Activated CD4-positive, alpha-beta memory T cell treated with anti-CD3 and anti-CD28 coated beads, Interleukin-2, amount 10 ng/mL, durations not matched to agents 7 days and 5 days (primary cell): ENCODE data around the gene GATD1. TPM values are rescaled to one million over a fixed set of nuclear protein-coding genes. Genes with fewer than 3 reads are reported as not detected.

ENCODE experiments used
- CTCF ChIA-PET: fragments of 350-600 bp; sonication (Branson Sonifier 250); formaldehyde crosslinking; loops from one replicate; lab custom pipeline; 2021; ENCODE audit warnings: antibody characterized with exemption, inconsistent platforms; lab: Charles Lee
- POLR2A ChIA-PET: fragments of 350-600 bp; sonication (Branson Sonifier 250); formaldehyde crosslinking; loops from one replicate; lab custom pipeline; 2021; ENCODE audit warnings: antibody characterized with exemption; lab: Charles Lee
- DNase-seq: peaks from one replicate; pipeline ENCODE4 v3.0.0-alpha.2; 2020
- H3K27ac Mint-ChIP-seq: one replicate; pipeline ENCODE4 v1.8.0; 2021; ENCODE audit warnings: mild to moderate bottlenecking, mixed read lengths
- H3K27me3 Mint-ChIP-seq: one replicate; pipeline ENCODE4 v1.8.0; 2021; ENCODE audit warnings: mixed read lengths
- H3K36me3 Mint-ChIP-seq: one replicate; pipeline ENCODE4 v1.8.0; 2021; ENCODE audit warnings: low read depth, mixed read lengths
- H3K4me1 Mint-ChIP-seq: one replicate; pipeline ENCODE4 v1.8.0; 2021; ENCODE audit warnings: mixed read lengths
- H3K4me3 Mint-ChIP-seq: one replicate; pipeline ENCODE4 v1.8.0; 2021; ENCODE audit warnings: mild to moderate bottlenecking, mixed read lengths
- H3K9me3 Mint-ChIP-seq: one replicate; pipeline ENCODE4 v1.8.0; 2021; ENCODE audit warnings: mixed read lengths
- total RNA-seq, 2 experiments: library from RNA; stranded (reverse); gene quantifications; one replicate each; pipeline ENCODE4 v1.2.3, GENCODE V29; 2021

GATD1 gene
- total RNA-seq, 2 experiments from 2014 or later: 48.6 to 52.9 TPM

DNA sequence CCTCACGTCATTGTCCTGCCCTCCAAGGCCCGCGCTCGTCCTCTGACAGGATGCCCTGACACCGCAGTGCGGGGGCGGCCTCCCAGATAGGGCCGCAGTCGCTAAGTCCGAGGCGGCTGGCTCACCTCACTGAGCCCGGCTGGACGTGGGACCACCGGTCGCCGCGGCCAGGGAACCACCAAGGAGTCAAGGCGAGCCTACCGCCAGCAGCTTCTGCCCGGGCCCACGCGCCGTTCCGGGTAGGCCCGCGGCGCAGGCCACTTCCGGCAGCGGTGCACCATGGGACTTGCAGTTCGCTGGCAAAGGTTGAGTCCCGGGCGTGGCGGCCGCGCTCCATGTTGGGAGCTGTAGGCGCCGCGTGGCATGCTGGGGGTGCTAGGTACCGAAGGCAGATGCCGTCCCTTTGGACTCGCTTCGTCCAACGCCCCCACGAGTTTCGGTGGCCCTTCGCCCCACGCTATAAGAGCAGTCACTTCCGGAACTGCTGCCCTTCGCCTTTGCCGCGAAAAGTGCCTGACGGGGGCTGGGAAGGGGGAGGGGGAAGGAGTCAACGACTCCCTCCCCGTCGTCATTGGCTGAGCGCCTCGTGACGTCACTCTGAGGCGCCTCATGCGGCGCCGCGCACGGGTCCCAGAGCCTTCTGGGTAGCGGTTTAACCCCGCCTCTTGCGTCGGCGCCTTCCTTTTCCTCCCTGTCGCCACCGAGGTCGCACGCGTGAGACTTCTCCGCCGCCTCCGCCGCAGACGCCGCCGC lies 32.2 kb upstream of the GATD1 start, which contains the start of gene RPLP2:
Gene RPLP2 (plus strand): TSS at position 681 of the 753 bp plus-strand sequence. CDS start 268 bp downstream, outside the sequence.
- H3K27ac Mint-ChIP-seq: peak within 1 kb of the TSS; percentile 98
- peak within 1 kb of the TSS; percentile 92 for H3K4me3 Mint-ChIP-seq
- CTCF ChIA-PET: interaction anchor here (0.9 to 2.1 kb wide), 5 partner anchors 10 to 83 kb away, joined by 3 to 8 read pairs (median 3); partner anchors contain the start of gene PNPLA2
- DNase-seq: peak; percentile 98
- H3K4me1 Mint-ChIP-seq: peaks cover 46% of the 10 kb centered on the region
- no peaks in the 10 kb centered on the region for H3K27me3 Mint-ChIP-seq
- H3K9me3 Mint-ChIP-seq: no peaks in the 10 kb centered on the region
- POLR2A ChIA-PET: interaction anchor here (0.6 to 2.3 kb wide), 21 partner anchors 10 to 572 kb away, joined by 3 to 62 read pairs (median 4); partner anchors contain the start of genes CD151, CEND1, CRACR2B and DEAF1
- peaks cover 30% of the 10 kb centered on the region for H3K36me3 Mint-ChIP-seq

DNA sequence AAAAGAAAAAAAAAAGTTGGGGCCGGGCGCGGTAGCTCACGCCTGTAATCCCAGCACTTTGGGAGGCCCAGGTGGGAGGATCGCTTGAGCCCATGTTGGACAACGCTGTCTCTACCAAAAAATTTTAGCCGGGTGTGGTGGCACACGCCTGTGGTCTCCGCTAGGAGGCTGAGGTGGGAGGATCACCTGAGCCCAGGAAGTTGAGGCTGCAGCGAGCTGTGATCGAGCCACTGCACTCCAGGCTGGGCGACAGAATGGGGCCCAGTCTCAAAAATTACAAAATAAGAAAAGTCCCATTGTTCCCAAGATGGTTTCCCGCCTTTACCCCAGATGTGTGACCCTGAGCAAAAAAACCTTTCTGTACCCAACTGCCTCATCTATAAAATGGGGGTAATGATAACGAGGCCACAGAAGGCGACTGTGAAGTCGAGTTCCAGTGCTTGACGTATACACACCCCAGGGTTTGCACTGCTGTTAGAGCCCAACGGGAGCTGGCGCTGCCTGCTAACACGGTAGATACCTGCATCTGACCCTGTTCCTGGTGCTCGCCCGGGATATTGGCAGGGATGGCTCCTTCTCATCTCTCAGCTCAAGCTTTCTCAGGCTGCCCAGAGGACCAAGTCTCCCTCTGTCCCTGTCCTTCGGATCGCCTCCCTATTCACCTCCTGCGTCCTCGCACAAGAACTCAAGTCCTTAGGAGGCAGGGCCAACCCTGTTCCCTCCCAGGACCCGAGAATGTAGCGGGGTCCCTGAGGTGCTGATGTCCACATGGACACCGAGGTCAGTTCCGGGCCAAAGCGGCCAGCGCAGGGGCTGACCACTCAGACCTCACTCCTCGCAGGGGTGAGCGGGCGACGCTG lies 31.4 kb upstream of the GATD1 start:
- peak; percentile 75 for DNase-seq
- Mint-ChIP-seq H3K4me1 (peaks cover 54% of the 10 kb centered on the region), H3K36me3 (peaks cover 30% of the 10 kb centered on the region), H3K27me3 (no peaks in the 10 kb centered on the region), H3K4me3 (peak overlapping the region; percentile 92), H3K27ac (peak overlapping the region; percentile 98), H3K9me3 (no peaks in the 10 kb centered on the region)
- ChIA-PET POLR2A (interaction anchor here (0.8 to 2.3 kb wide), 20 partner anchors 10 to 302 kb away, joined by 3 to 62 read pairs (median 4); partner anchors contain the start of genes CD151, CEND1, CRACR2B and GATD1), CTCF (interaction anchor here (0.7 to 2.1 kb wide), 6 partner anchors 10 to 83 kb away, joined by 3 to 8 read pairs (median 3); partner anchors contain the start of genes CEND1 and PNPLA2)

DNA sequence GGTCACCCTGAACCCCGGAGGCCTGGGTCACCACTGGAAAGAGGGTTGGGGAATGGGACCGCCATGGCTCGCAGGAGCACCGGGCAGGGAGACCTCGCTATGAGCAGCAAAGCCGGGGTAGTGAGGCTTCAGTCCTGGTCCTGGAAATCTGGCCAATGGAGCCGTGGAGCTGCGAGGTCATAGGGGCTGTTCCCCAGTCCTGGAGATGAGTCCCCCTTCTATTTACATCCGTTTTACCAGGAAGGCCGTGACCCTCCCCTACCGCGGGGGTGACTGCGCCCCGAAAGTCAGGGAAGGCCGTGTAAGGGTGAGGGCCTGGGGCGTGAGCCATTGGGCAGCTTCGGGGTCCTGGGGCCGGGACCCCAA lies 27.3 kb upstream of the GATD1 start:
- no peak for DNase-seq
- no peaks in the 10 kb centered on the region for H3K9me3 Mint-ChIP-seq
- peaks cover 18% of the 10 kb centered on the region for H3K36me3 Mint-ChIP-seq
- H3K27me3 Mint-ChIP-seq: no peaks in the 10 kb centered on the region
- peaks cover 41% of the 10 kb centered on the region for H3K4me1 Mint-ChIP-seq
- CTCF ChIA-PET: no interaction called here
- POLR2A ChIA-PET: interaction anchor here (1.1 to 4.1 kb wide), 5 partner anchors 8 to 38 kb away, joined by 3 to 21 read pairs (median 12); partner anchors contain the start of genes GATD1, PNPLA2 and TSPAN4
- peak overlapping the region; percentile 82 for H3K4me3 Mint-ChIP-seq
- H3K27ac Mint-ChIP-seq: peak overlapping the region; percentile 78

DNA sequence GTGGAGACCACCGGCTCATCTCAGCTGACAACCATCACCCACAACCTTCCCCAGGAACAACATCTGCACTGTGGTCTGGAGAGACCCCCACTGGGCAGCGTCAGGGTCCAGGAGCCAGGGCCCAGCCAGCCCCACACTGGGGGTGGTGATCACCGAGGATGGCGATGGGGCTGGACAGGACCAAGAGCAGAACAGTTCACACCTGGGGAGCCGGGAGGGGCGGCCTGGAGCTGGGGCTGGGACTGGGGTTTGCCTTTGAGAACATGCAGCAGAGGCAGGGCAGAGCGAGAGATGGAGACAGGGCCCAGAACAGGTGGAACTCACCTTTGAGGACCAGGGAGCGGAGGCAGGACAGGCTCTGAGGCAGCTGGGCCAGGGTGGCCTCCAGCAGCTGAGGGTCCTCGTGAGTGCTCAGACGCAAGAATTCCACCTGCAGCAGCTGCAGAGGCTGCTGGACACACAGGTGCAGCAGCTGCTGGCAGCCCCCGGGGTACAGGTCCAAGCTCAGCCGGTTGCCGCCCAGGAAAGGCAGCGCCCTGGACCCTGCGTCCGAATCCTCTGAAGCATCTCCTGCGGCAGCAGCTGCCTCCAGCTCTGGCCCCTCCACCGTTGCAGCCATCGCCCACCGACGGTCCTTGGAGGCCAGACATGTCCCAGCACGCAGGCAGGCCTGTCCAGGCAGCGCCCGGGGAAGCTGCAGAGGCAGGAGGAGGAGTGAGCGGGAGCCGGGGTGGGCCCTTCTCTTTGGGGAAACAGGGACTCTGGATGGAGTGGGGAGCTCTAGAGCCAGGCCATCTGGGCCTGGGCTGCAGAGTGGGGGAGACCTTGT lies 26.7 kb upstream of the GATD1 start:
- no peak for DNase-seq
- H3K27ac Mint-ChIP-seq: peak overlapping the region; percentile 78
- POLR2A ChIA-PET: interaction anchor here (1.1 to 4.1 kb wide), 5 partner anchors 8 to 39 kb away, joined by 3 to 21 read pairs (median 12); partner anchors contain the start of genes GATD1, PNPLA2 and TSPAN4
- CTCF ChIA-PET: no interaction called here
- peaks cover 40% of the 10 kb centered on the region for H3K4me1 Mint-ChIP-seq
- peaks cover 18% of the 10 kb centered on the region for H3K36me3 Mint-ChIP-seq
- H3K27me3 Mint-ChIP-seq: no peaks in the 10 kb centered on the region
- H3K9me3 Mint-ChIP-seq: no peaks in the 10 kb centered on the region
- peak overlapping the region; percentile 82 for H3K4me3 Mint-ChIP-seq

DNA sequence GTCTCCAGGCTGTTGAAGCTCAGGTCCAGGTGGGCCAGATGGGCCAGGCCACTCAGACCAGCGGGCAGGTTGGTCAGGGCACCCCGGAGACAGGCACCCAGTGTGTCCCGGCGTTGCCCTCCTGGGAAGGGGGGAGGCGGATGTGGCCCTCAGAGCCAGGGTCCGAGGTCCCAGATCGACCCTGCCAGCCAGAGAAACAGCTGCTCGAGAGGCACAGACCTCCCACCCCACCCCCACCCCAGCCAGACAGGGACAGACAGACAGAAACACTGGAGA lies 26.1 kb upstream of the GATD1 start:
- Mint-ChIP-seq H3K4me3 (peak overlapping the region; percentile 82), H3K27ac (no peak overlapping the region), H3K4me1 (peaks cover 37% of the 10 kb centered on the region), H3K36me3 (peaks cover 18% of the 10 kb centered on the region), H3K27me3 (no peaks in the 10 kb centered on the region), H3K9me3 (no peaks in the 10 kb centered on the region)
- ChIA-PET CTCF (no interaction called here), POLR2A (interaction anchor here (1.1 to 4.1 kb wide), 4 partner anchors 7 to 40 kb away, joined by 3 to 21 read pairs (median 16); partner anchors contain the start of genes GATD1, PNPLA2 and TSPAN4)
- DNase-seq: no peak

DNA sequence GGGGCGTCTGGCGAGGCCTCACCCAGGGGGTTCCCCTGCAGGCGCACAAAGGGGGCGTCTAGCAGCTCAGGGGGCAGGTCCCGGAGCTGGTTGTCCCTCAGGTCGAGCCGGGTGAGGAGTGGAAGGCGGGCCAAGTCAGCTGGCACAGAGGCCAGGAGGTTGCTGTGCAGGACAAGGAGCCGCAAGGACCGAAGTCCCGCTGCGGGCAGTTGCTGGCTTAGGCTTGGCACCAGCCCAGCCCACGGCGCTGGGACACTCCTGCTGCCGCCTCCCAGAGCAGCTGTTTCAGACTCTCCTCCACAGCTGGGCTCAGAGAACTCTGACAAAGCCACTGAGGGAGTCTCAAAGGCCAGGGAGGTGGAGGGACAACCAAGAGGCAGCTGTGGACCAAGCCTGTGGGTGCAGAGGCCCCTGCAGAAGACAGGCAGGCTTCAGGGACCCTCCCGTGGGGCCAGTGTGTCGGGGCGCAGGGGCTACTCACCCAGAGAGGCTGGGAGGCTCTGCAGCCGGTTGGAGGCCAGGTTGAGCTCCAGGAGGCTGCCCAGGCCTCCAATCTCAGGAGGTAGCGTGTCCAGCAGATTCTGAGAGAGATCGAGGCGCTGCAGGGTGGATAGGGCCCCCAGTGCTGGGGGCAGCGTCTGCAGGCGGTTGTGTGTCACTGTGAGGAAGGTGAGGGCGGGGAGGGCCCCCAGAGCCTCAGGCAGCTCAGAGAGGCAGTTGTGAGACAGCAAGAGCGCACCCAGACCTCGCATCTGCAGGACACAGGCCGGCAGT lies 25.6 kb upstream of the GATD1 start:
- Mint-ChIP-seq H3K4me1 (peaks cover 32% of the 10 kb centered on the region), H3K36me3 (peaks cover 18% of the 10 kb centered on the region), H3K9me3 (no peaks in the 10 kb centered on the region), H3K4me3 (peak overlapping the region; percentile 82), H3K27ac (no peak overlapping the region), H3K27me3 (no peaks in the 10 kb centered on the region)
- no peak for DNase-seq
- ChIA-PET POLR2A (interaction anchor here (2.3 kb wide), 1 partner anchor 25 kb away, joined by 12 read pairs; the partner anchor contains the start of gene GATD1), CTCF (no interaction called here)

DNA sequence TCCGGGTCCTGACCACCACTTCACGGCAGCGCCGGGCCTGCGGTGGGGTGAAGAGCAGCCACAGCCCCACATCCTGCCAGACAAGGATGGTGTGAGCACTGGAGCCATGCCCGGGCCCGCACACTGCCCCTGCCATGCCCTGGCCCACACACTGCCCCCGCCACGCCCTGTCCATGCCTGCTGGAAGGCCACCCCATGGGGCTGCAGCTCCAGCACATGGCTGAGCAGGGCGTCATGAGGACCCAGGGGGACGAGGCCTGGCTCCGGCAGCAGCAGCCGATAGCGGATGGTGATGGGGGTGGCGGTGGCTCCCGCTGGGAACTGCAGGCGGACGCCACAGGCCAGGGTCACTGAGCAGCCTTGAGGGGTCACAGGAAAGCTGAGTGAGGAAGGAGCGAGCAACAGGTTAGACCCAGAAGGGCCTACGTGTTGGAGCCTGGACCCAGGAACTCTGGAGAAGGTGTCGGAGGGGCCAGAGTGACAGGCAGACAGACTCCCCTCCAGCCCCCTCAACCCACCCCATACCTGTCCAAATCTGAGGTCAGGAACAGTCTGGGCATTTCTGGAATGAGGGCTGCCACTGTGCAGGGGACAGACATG lies 24.8 kb upstream of the GATD1 start:
- DNase-seq: no peak
- Mint-ChIP-seq H3K9me3 (no peaks in the 10 kb centered on the region), H3K36me3 (peaks cover 18% of the 10 kb centered on the region), H3K4me3 (no peak overlapping the region), H3K27me3 (no peaks in the 10 kb centered on the region), H3K4me1 (peaks cover 32% of the 10 kb centered on the region), H3K27ac (no peak overlapping the region)
- CTCF ChIA-PET: no interaction called here
- POLR2A ChIA-PET: interaction anchor here (1.3 kb wide), 1 partner anchor 18 kb away, joined by 3 read pairs; no protein-coding TSS in a partner anchor

DNA sequence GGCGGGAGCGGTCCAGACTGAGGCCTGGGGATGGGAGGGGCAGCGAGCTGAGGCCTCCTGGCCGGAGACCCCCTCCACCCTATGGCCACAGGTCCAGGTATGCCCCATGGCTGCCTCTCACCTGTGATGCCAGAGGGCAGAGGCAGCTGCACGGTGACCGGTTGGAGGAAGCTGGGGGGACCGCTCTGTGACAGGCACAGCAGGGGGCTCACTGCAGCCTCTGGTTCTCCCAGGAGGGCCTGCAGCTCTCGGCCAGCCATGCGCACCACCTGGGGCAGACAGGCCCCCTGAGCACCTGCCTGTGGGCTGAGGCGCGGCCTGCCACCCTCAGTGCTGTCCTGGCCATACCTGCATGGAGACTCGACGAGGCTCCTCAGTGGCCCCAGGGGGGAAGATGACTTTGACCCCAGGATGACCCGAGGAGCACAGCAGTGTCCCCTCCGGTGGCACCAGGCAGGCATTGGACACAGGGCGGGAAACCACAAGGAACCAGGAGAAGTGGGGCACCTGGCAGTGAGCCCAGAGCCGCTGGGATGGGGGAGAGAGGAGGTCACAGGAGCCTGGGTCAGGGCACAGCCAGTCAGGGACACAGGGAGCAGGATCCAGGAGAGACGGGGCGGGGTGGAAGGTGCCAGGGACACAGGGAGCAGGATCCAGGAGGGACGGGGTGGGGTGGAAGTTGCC lies 24.0 kb upstream of the GATD1 start:
- DNase-seq: no peak
- no peak overlapping the region for H3K27ac Mint-ChIP-seq
- H3K36me3 Mint-ChIP-seq: peaks cover 18% of the 10 kb centered on the region
- H3K27me3 Mint-ChIP-seq: no peaks in the 10 kb centered on the region
- H3K4me1 Mint-ChIP-seq: peaks cover 37% of the 10 kb centered on the region
- POLR2A ChIA-PET: interaction anchor here (1.3 kb wide), 1 partner anchor 19 kb away, joined by 3 read pairs; no protein-coding TSS in a partner anchor
- no peak overlapping the region for H3K4me3 Mint-ChIP-seq
- CTCF ChIA-PET: no interaction called here
- no peaks in the 10 kb centered on the region for H3K9me3 Mint-ChIP-seq

DNA sequence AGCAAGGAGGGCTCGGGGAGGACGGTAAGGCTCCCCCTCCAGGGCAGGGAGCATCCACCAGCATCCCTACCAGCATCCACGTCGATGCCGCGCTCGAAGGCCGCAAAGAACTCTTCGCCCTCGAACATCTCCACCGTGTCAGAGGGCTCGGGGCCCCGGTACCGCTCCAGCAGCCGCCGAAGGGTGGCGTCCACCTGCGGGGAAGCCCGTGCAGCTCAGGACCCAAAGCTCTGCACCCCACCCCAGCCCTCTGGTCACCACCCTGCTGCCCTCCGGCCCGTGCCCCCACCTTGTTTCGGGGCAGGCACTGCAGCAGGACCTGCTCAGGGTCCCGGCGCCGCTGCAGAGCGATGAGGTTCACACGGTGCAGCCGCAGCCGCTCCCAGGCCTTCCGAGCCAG lies 23.2 kb upstream of the GATD1 start:
- no peak overlapping the region for H3K4me3 Mint-ChIP-seq
- H3K27ac Mint-ChIP-seq: no peak overlapping the region
- H3K9me3 Mint-ChIP-seq: no peaks in the 10 kb centered on the region
- peaks cover 21% of the 10 kb centered on the region for H3K36me3 Mint-ChIP-seq
- ChIA-PET POLR2A (no interaction called here), CTCF (no interaction called here)
- H3K27me3 Mint-ChIP-seq: no peaks in the 10 kb centered on the region
- H3K4me1 Mint-ChIP-seq: peaks cover 36% of the 10 kb centered on the region
- DNase-seq: no peak

DNA sequence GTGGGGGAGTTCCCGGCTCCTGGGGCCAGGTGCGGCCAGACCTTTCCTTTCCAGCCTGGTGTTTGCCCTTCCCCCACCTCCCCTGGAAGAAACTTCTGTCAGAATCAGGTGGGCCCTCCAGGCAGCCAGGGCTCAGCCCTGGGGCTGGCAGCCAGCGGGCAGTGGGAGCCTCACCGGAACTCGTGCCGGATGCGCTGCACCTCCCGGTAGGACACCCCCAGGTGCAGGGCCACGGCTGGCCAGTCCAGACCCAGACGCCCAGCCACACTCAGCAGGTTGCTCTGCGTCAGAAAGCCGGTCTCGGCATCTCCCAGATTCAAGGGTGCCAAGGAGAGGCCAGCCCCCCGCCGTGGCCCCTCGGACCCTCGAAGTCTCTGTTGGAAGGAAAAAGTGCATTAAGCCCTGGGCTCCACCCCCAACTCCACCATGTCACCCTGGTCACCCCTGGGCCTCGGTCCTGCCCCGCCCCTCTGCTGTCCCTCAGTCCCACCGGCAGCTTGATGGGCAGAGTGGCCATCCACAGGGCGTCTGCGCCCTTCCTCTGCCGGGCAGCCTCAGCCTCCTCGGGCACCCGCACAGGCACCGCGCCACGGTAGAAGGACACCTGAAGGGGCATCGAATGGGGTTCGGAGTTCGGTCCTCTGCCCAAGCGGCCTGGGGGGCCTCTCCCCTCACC lies 22.5 kb upstream of the GATD1 start:
- ChIA-PET CTCF (no interaction called here), POLR2A (no interaction called here)
- H3K27ac Mint-ChIP-seq: no peak overlapping the region
- DNase-seq: no peak
- H3K36me3 Mint-ChIP-seq: peaks cover 21% of the 10 kb centered on the region
- no peaks in the 10 kb centered on the region for H3K27me3 Mint-ChIP-seq
- H3K4me1 Mint-ChIP-seq: peaks cover 40% of the 10 kb centered on the region
- H3K4me3 Mint-ChIP-seq: no peak overlapping the region
- H3K9me3 Mint-ChIP-seq: no peaks in the 10 kb centered on the region
